ENCODE results near the gene CDKL5.

CDKL5 gene

GRCh38 chrX:18619288-18619687 lies 193.9 kb downstream of the CDKL5 start:
- DNase-seq (ENCODE audit: low read depth in 1 of 2, low spot score in 1 of 2), result no peak
- peaks cover 3% of the 10 kb centered on the region for H3K27me3 ChIP-seq (ENCODE audit: insufficient read depth, poor library complexity, severe bottlenecking)
- TF ChIP-seq POLR2AphosphoS5 (IDR thresholded peaks at IDR 0.05; ENCODE audit: low read depth) (no peak), REST (IDR thresholded peaks at IDR 0.05; ENCODE audit: insufficient replicate concordance, low read depth) (no peak), CTCF (IDR thresholded peaks at IDR 0.05; ENCODE audit: insufficient read depth, low read length) (no peak), SPI1 (IDR thresholded peaks at IDR 0.05; ENCODE audit: borderline replicate concordance, low read depth) (no peak), GABPA (IDR thresholded peaks at IDR 0.05; ENCODE audit: low read depth) (no peak)
- no peak overlapping the region for H3K27ac ChIP-seq (replicated peaks)
- H3K4me3 ChIP-seq (replicated peaks; ENCODE audit: insufficient read depth, low read length), result no peak overlapping the region

GRCh38 chrX:18620349-18620748 lies 194.9 kb downstream of the CDKL5 start:
- TF ChIP-seq CTCF (IDR thresholded peaks at IDR 0.05; ENCODE audit: insufficient read depth, low read length), result no peak
- TF ChIP-seq REST (IDR thresholded peaks at IDR 0.05; ENCODE audit: insufficient replicate concordance, low read depth), result no peak
- no peak for TF ChIP-seq POLR2AphosphoS5 (IDR thresholded peaks at IDR 0.05; ENCODE audit: low read depth)
- no peak for TF ChIP-seq GABPA (IDR thresholded peaks at IDR 0.05; ENCODE audit: low read depth)
- no peak for TF ChIP-seq SPI1 (IDR thresholded peaks at IDR 0.05; ENCODE audit: borderline replicate concordance, low read depth)
- H3K4me3 ChIP-seq (replicated peaks; ENCODE audit: insufficient read depth, low read length), result no peak overlapping the region
- H3K27ac ChIP-seq (replicated peaks), result no peak overlapping the region
- H3K27me3 ChIP-seq (ENCODE audit: insufficient read depth, poor library complexity, severe bottlenecking), result peaks cover 3% of the 10 kb centered on the region
- DNase-seq (ENCODE audit: low read depth in 1 of 2, low spot score in 1 of 2), result no peak

- TF ChIP-seq SPI1 (IDR thresholded peaks at IDR 0.05; ENCODE audit: borderline replicate concordance, low read depth) (no peak), REST (IDR thresholded peaks at IDR 0.05; ENCODE audit: insufficient replicate concordance, low read depth) (no peak), GABPA (IDR thresholded peaks at IDR 0.05; ENCODE audit: low read depth) (no peak), CTCF (IDR thresholded peaks at IDR 0.05; ENCODE audit: insufficient read depth, low read length) (no peak), POLR2AphosphoS5 (IDR thresholded peaks at IDR 0.05; ENCODE audit: low read depth) (no peak)
- no peak for DNase-seq (ENCODE audit: low read depth in 1 of 2, low spot score in 1 of 2)
Measured at GRCh38 chrX:18624599-18624998, 199.2 kb downstream of the CDKL5 start.

More at GRCh38 chrX:18624599-18624998, 199.2 kb downstream of the CDKL5 start:
- Histone ChIP-seq H3K27ac (replicated peaks) (no peak overlapping the region), H3K27me3 (ENCODE audit: insufficient read depth, poor library complexity, severe bottlenecking) (peaks cover 3% of the 10 kb centered on the region), H3K4me3 (replicated peaks; ENCODE audit: insufficient read depth, low read length) (no peak overlapping the region)
